NCI-H1694 treated with DMSO at 0.1 percent for 48 hours (cell line): Measurements from ENCODE around the gene FAM222A.
"Not testable (repeated sequence)": the region's sequence is repeated elsewhere in the genome, so short reads cannot be mapped to it uniquely, and the experiment has no call there.

Source experiments
- DNase-seq: peaks from one replicate; lab custom pipeline; 2025; lab: John Stamatoyannopoulos, UW

The FAM222A gene

GRCh38 chr12:109693653-109694600 is 19.7 kb upstream of the FAM222A start:
- no peak for DNase-seq

GRCh38 chr12:109694629-109695028 is 19.0 kb upstream of the FAM222A start:
- DNase-seq, result not testable (repeated sequence)

GRCh38 chr12:109695416-109695815 is 18.2 kb upstream of the FAM222A start:
- no peak for DNase-seq

- no peak for DNase-seq
Observed at GRCh38 chr12:109695961-109696461, 17.6 kb upstream of the FAM222A start.

- DNase-seq, result no peak
Observed at GRCh38 chr12:109696485-109697269, 16.9 kb upstream of the FAM222A start.

DNA sequence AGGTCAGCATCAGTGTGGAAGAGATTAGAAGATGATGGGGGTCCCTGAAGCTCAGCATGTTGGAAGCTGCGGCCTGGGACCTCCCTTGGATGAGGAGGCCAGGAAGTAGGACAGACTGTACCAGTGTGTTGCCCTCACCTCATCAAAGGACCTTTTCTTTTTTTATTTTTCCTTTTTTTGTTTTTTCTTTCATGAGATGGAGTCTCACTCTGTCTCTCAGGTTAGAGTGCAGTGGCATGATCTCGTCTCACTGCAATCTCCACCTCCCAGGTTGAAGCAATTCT is 16.4 kb upstream of the FAM222A start:
- no peak for DNase-seq

GRCh38 chr12:109697877-109698468 is 15.7 kb upstream of the FAM222A start:
- no peak for DNase-seq

GRCh38 chr12:109698820-109699219 is 14.8 kb upstream of the FAM222A start:
- DNase-seq, result no peak

DNA sequence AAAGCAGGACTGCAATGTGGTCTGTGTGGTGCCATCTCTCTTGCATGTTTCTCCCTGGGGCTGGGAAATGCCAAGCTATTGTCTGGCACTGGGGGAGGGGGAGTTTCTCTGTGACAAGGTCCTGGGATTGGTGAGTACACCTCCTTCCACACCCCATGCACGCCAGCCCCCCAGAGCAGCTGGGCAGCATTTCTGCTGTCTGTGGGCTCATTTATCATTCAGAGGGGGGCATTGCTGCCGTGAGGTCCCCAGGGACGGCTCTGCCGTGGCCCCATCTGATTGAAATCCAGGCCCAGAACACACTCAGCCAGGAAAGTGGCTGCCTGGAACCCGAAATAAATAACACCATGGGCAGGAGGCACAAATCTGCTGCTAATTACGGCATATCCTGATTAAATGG is 12.6 kb upstream of the FAM222A start:
- DNase-seq, result no peak

GRCh38 chr12:109702111-109702841 is 11.3 kb upstream of the FAM222A start:
- no peak for DNase-seq

DNA sequence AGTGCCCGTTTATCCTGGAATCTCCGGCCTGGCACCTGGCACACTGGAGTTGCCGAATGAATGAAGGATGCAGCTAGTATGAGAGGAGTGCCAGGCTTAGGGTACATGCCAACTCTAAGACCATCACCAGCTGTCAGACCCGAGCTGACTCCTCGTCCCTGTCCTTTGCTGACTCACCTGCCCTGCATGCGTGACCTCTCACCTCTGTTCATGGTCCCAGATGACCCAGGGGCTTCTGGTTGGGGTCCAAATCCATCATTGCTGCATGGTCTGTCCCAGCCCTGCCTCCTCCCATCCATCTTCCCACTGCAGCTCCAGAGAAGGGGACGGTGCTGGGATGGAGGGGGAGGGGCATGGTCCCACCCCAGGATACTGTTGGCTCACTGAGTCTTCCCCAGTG is 9.9 kb upstream of the FAM222A start:
- DNase-seq, result no peak

- DNase-seq, result no peak
Observed at GRCh38 chr12:109704371-109705098, 9.1 kb upstream of the FAM222A start.

GRCh38 chr12:109705291-109705690 is 8.3 kb upstream of the FAM222A start:
- no peak for DNase-seq

DNA sequence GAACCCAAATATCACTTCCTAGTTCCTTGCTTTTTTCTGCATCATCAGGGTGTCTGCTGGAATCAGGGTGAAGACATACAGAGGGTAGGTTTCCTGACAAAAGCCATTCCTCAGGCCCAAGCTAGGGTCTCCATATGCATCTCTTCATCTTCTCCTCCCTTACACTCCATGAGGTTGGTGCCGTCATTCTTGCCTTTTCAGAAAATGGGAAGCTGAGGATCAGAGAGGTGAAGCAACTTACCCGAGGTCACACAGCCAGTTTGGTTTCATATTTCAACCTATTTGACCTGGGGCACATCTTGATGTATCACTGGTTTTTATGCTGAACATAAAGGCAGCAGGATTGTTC is 7.3 kb upstream of the FAM222A start:
- DNase-seq, result no peak

DNA sequence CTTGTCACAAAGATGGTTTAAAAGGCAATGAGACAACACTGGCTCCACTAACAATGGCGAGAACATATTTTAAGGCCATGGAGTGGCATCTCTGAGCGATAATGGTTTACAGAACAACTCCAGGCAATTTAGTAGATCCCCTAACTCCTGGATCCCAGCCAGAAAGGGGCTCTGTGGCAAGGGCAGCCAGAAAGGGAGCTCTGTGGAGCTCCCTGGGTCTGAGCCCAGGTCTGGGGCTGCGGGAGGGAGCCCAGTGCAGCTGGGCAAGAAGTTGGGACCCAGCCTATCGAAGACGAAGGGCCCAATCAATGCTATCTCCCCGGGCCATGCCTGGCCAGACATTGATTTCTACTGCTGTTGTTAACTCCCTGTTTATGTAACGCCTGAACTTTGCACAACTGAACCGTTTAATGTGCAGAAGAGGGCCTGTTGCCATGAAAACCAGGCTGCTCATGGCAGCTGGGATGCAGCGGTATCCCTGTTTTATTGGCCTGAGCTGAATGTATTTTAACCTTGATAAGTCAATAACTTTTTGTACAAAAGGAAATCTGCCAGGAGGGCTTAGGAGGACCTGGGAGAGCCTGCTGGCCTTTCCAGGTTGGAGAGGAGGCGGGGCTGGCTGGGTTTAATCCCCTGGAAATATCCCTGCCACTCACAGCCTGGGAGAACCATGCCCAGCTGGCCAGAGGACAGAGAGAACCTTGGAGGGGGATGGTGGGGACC is 6.7 kb upstream of the FAM222A start:
- peak; percentile 72 for DNase-seq

DNA sequence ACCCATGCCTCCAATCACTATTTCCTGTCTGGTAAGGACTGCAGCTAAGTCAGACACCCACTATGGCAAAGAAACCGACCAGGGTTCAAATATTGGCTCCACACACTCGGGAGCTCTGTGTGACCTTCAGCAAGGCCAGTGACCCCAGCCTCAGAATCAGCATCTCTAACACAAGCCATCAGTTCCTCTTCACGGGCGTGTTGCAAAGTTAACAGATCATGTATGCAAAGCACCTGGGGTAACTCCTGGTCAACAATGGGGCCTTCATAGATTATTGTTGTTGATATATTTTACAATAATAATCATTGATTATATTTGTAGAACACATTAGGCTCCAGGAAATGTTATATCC is 6.2 kb upstream of the FAM222A start:
- no peak for DNase-seq

GRCh38 chr12:109708939-109709338 is 4.7 kb upstream of the FAM222A start:
- DNase-seq, result no peak

- DNase-seq, result no peak
Observed at GRCh38 chr12:109709401-109709991, 4.1 kb upstream of the FAM222A start.

DNA sequence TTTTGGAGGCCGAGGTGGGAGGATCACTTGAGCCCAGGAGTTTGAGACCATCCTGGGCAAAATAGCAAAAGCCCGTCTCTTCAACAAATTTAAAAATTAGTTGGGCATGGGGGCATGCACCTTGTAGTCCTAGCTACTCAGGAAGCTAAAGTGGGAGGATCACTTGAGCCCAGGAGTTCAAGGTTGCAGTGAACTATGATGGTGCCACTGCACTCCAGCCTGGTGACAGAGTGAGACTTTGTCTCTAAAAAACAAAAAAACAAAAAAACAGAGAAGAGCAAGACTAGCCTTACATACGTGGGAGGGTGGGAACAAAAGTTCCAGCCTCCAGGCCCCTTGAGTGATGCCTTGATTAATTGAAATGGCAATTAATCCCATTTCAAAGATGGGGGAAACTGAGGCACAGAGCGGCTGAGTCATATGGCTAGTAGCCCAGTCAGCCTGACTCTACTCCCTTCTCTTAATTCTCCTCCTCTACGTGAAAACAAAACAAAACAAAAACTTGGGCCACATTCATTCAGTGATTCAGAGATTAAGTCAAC is 3.3 kb upstream of the FAM222A start:
- no peak for DNase-seq
